Mesendoderm (in vitro differentiated cells): Measurements from ENCODE around the gene UTS2B. TPM values are rescaled to one million over a fixed set of nuclear protein-coding genes. Genes with fewer than 3 reads are reported as not detected.

Source experiments
- DNase-seq: peaks from one replicate; pipeline ENCODE4 v3.0.0; 2013
- H2AK5ac ChIP-seq: 2 replicates; pipeline ENCODE4 v1.6.1; 2013; ENCODE audit warnings: low read length, inconsistent platforms
- H2BK120ac ChIP-seq: 2 replicates; pipeline ENCODE4 v1.6.1; 2013; ENCODE audit warnings: low read depth, mild to moderate bottlenecking, low read length, moderate library complexity, mixed read lengths
- H2BK15ac ChIP-seq: replicated peaks from 2 replicates; pipeline ENCODE4 v1.6.1; 2013; ENCODE audit warnings: low read depth, mild to moderate bottlenecking, moderate library complexity
- H2BK5ac ChIP-seq: 2 replicates; pipeline ENCODE4 v1.6.1; 2013; ENCODE audit warnings: low read length, inconsistent platforms
- H3K18ac ChIP-seq: 2 replicates; pipeline ENCODE4 v1.6.1; 2013; ENCODE audit warnings: mild to moderate bottlenecking, low read length, mixed read lengths
- H3K23ac ChIP-seq: one replicate; pipeline ENCODE4 v1.6.1; 2013; ENCODE audit warnings: low read length
- H3K27ac ChIP-seq: 2 replicates; pipeline ENCODE4 v1.5.1; 2013; ENCODE audit warnings: low read depth, mild to moderate bottlenecking, inconsistent platforms, low read length, moderate library complexity
- H3K27me3 ChIP-seq: 2 replicates; pipeline ENCODE4 v1.6.1; 2013; ENCODE audit warnings: low read length, control low read depth, mild to moderate bottlenecking, inconsistent platforms; ENCODE audit not compliant: insufficient read depth, poor library complexity
- H3K36me3 ChIP-seq: 2 replicates; pipeline ENCODE4 v1.6.1; 2013; ENCODE audit warnings: low read length, inconsistent platforms; ENCODE audit not compliant: control insufficient read depth, insufficient read depth
- H3K4ac ChIP-seq: one replicate; pipeline ENCODE4 v1.6.1; 2013; ENCODE audit warnings: low read depth, mild to moderate bottlenecking, low read length, moderate library complexity
- H3K4me1 ChIP-seq: 2 replicates; pipeline ENCODE4 v1.6.1; 2013; ENCODE audit warnings: low read depth, low read length, inconsistent platforms; ENCODE audit not compliant: control insufficient read depth
- H3K4me2 ChIP-seq: 2 replicates; pipeline ENCODE4 v1.6.1; 2013; ENCODE audit warnings: low read length
- H3K4me3 ChIP-seq: 2 replicates; pipeline ENCODE4 v1.5.1; 2013; ENCODE audit warnings: mild to moderate bottlenecking, low read length
- H3K56ac ChIP-seq: one replicate; pipeline ENCODE4 v1.6.1; 2013; ENCODE audit warnings: low read length
- H3K79me1 ChIP-seq: 2 replicates; pipeline ENCODE4 v1.6.1; 2013; ENCODE audit warnings: low read length, inconsistent platforms
- H3K79me2 ChIP-seq: 2 replicates; pipeline ENCODE4 v1.6.1; 2013; ENCODE audit warnings: mild to moderate bottlenecking, low read length; ENCODE audit not compliant: control insufficient read depth, insufficient read depth
- H3K9ac ChIP-seq: 2 replicates; pipeline ENCODE4 v1.6.1; 2013; ENCODE audit warnings: low read length, inconsistent platforms
- H4K5ac ChIP-seq: one replicate; pipeline ENCODE4 v1.6.1; 2013; ENCODE audit warnings: low read length
- H4K8ac ChIP-seq: one replicate; pipeline ENCODE4 v1.6.1; 2013; ENCODE audit warnings: low read depth, mild to moderate bottlenecking, control low read depth, low read length, moderate library complexity
- WGBS: extraction: QIAGEN DNeasy Blood & Tissue Kit; methylation state at CpG from one replicate; pipeline ENCODE4 v1.1.7; 2013; ENCODE audit warnings: low lambda C conversion rate, missing lambda C conversion rate; ENCODE audit not compliant: insufficient coverage; ENCODE audit errors: extremely low coverage; 5-methylcytosine and 5-hydroxymethylcytosine counted together
- polyA plus RNA-seq, 2 experiments: library from polyadenylated mRNA; stranded (reverse); fragments of 200-250 nt; gene quantifications; one replicate each; pipeline ENCODE4 v1.2.3, GENCODE V29; 2013

UTS2B gene
- 0.04 TPM for polyA plus RNA-seq (2013, experiment 1 of 2)
- polyA plus RNA-seq (2013, experiment 2 of 2) = not detected

GRCh38 chr3:191329654-191330529 is at the start of gene UTS2B:
UTS2B (minus strand) TSS chr3:191330526; CDS start chr3:191282189, 48,337 bp downstream.
- no peak within 1 kb of the TSS for H3K23ac ChIP-seq
- peak within 1 kb of the TSS; percentile 7 for H4K8ac ChIP-seq
- H3K79me1 ChIP-seq = peaks cover 1% of the 10 kb centered on the region
- no peak within 1 kb of the TSS for H4K5ac ChIP-seq
- peaks cover 10% of the 10 kb centered on the region for H3K4me1 ChIP-seq
- H2BK5ac ChIP-seq = peak within 1 kb of the TSS; percentile 13
- no peaks in the 10 kb centered on the region for H3K27me3 ChIP-seq
- peak within 1 kb of the TSS; percentile 88 for H3K18ac ChIP-seq
- no CpG with 5 or more reads among the region's 37 CpGs for WGBS
- H3K36me3 ChIP-seq = no peaks in the 10 kb centered on the region
- H3K4me2 ChIP-seq = peak within 1 kb of the TSS; percentile 81
- no peak within 1 kb of the TSS for H2BK15ac ChIP-seq
- H2AK5ac ChIP-seq = no peak within 1 kb of the TSS
- H3K4me3 ChIP-seq = peak within 1 kb of the TSS; percentile 61
- H2BK120ac ChIP-seq = peak within 1 kb of the TSS; percentile 14
- DNase-seq = peak; percentile 84
- peak within 1 kb of the TSS; percentile 82 for H3K27ac ChIP-seq
- peaks cover 18% of the 10 kb centered on the region for H3K79me2 ChIP-seq
- H3K4ac ChIP-seq = peak within 1 kb of the TSS; percentile 81
- H3K56ac ChIP-seq = peak within 1 kb of the TSS; percentile 89
- H3K9ac ChIP-seq = peak within 1 kb of the TSS; percentile 86

GRCh38 chr3:191380001-191380400 is 49.7 kb upstream of the UTS2B start:
- no peak overlapping the region for H4K5ac ChIP-seq
- H3K79me2 ChIP-seq = no peaks in the 10 kb centered on the region
- H2AK5ac ChIP-seq = no peak overlapping the region
- no peak overlapping the region for H3K27ac ChIP-seq
- H2BK15ac ChIP-seq = no peak overlapping the region
- H3K9ac ChIP-seq = no peak overlapping the region
- no peak overlapping the region for H3K4me3 ChIP-seq
- H3K56ac ChIP-seq = no peak overlapping the region
- H3K36me3 ChIP-seq = no peaks in the 10 kb centered on the region
- no peak overlapping the region for H3K4ac ChIP-seq
- no peak for DNase-seq
- H3K4me1 ChIP-seq = peaks cover 1% of the 10 kb centered on the region
- H3K23ac ChIP-seq = no peak overlapping the region
- no peak overlapping the region for H4K8ac ChIP-seq
- no peak overlapping the region for H2BK120ac ChIP-seq
- no peak overlapping the region for H2BK5ac ChIP-seq
- WGBS = no CpG with 5 or more reads among the region's 2 CpGs
- H3K4me2 ChIP-seq = no peak overlapping the region
- no peaks in the 10 kb centered on the region for H3K27me3 ChIP-seq
- H3K18ac ChIP-seq = no peak overlapping the region
- no peaks in the 10 kb centered on the region for H3K79me1 ChIP-seq

GRCh38 chr3:191379446-191379845 is 49.1 kb upstream of the UTS2B start:
- Histone ChIP-seq H4K5ac (no peak overlapping the region), H3K36me3 (no peaks in the 10 kb centered on the region), H3K56ac (no peak overlapping the region), H3K27me3 (no peaks in the 10 kb centered on the region), H3K79me1 (no peaks in the 10 kb centered on the region), H3K4me2 (no peak overlapping the region), H3K79me2 (no peaks in the 10 kb centered on the region), H3K4me3 (no peak overlapping the region), H2BK15ac (no peak overlapping the region), H3K27ac (no peak overlapping the region), H3K4me1 (peaks cover 1% of the 10 kb centered on the region), H2BK5ac (no peak overlapping the region), H3K23ac (no peak overlapping the region), H2BK120ac (no peak overlapping the region), H3K4ac (no peak overlapping the region), H2AK5ac (no peak overlapping the region), H3K18ac (no peak overlapping the region), H4K8ac (no peak overlapping the region), H3K9ac (no peak overlapping the region)
- DNase-seq = no peak
- no CpG with 5 or more reads among the region's 2 CpGs for WGBS

- no peak for DNase-seq
Measured at GRCh38 chr3:191378142-191378812, 48.0 kb upstream of the UTS2B start.

GRCh38 chr3:191376516-191377141 is 46.3 kb upstream of the UTS2B start:
- Histone ChIP-seq H4K5ac (no peak overlapping the region), H3K36me3 (no peaks in the 10 kb centered on the region), H3K79me2 (no peaks in the 10 kb centered on the region), H2AK5ac (no peak overlapping the region), H3K4ac (no peak overlapping the region), H4K8ac (no peak overlapping the region), H2BK5ac (no peak overlapping the region), H3K18ac (no peak overlapping the region), H3K4me3 (no peak overlapping the region), H3K79me1 (no peaks in the 10 kb centered on the region), H3K27ac (no peak overlapping the region), H3K4me2 (no peak overlapping the region), H3K23ac (no peak overlapping the region), H3K56ac (no peak overlapping the region), H3K9ac (no peak overlapping the region), H3K27me3 (no peaks in the 10 kb centered on the region), H2BK120ac (no peak overlapping the region), H3K4me1 (peaks cover 1% of the 10 kb centered on the region), H2BK15ac (no peak overlapping the region)
- no peak for DNase-seq
- WGBS = no CpG with 5 or more reads among the region's 7 CpGs

More at GRCh38 chr3:191378142-191378812, 48.0 kb upstream of the UTS2B start:
- no peak overlapping the region for H2AK5ac ChIP-seq
- no peak overlapping the region for H4K8ac ChIP-seq
- H3K4me2 ChIP-seq = no peak overlapping the region
- no peaks in the 10 kb centered on the region for H3K79me2 ChIP-seq
- H3K18ac ChIP-seq = no peak overlapping the region
- no peaks in the 10 kb centered on the region for H3K27me3 ChIP-seq
- no peak overlapping the region for H3K4me3 ChIP-seq
- H3K4me1 ChIP-seq = peaks cover 1% of the 10 kb centered on the region
- H3K23ac ChIP-seq = no peak overlapping the region
- H3K56ac ChIP-seq = no peak overlapping the region
- no peak overlapping the region for H3K27ac ChIP-seq
- no peak overlapping the region for H4K5ac ChIP-seq
- no peak overlapping the region for H2BK15ac ChIP-seq
- H3K79me1 ChIP-seq = no peaks in the 10 kb centered on the region
- no peaks in the 10 kb centered on the region for H3K36me3 ChIP-seq
- no peak overlapping the region for H2BK120ac ChIP-seq
- no peak overlapping the region for H3K9ac ChIP-seq
- no peak overlapping the region for H2BK5ac ChIP-seq
- H3K4ac ChIP-seq = no peak overlapping the region
